ENCODE measurements around the gene SSTR3.

DNA sequence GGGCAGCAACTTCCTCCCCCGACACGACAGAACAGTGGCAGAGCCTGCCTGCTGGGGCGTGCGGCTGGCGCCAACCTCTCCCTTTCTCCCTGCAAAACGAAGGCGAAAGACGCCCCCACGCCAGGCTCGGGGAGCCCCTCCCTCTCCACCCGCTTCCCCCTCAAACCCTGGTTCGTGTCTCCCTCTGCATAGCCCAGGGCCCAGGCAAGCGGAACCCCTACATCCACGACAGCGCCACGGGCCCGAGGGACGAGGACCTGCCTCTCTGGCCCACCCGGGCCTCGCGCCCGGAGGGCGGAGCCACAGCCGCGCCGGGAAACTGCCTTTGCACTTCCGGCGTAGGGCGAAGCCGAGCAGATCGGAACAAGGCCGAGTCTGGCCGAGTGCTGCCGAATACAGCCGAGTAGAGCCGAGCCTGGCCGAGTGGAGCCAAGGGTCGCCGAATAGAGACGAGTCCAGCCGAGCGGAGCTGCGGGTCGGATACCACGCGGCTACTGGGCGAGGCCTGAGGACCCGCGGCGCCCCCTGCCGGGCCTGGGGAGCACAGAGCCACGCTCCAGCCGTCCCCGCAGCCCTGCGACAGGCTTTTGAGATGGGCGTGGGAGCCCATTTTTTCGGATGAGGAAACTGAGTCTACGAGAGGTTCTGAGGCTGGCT is 13.0 kb downstream of the SSTR3 start:
- TF ChIP-seq, protein P1, sequence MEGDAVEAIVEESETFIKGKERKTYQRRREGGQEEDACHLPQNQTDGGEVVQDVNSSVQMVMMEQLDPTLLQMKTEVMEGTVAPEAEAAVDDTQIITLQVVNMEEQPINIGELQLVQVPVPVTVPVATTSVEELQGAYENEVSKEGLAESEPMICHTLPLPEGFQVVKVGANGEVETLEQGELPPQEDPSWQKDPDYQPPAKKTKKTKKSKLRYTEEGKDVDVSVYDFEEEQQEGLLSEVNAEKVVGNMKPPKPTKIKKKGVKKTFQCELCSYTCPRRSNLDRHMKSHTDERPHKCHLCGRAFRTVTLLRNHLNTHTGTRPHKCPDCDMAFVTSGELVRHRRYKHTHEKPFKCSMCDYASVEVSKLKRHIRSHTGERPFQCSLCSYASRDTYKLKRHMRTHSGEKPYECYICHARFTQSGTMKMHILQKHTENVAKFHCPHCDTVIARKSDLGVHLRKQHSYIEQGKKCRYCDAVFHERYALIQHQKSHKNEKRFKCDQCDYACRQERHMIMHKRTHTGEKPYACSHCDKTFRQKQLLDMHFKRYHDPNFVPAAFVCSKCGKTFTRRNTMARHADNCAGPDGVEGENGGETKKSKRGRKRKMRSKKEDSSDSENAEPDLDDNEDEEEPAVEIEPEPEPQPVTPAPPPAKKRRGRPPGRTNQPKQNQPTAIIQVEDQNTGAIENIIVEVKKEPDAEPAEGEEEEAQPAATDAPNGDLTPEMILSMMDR (IDR thresholded peaks at IDR 0.05; ENCODE audit: low read length): peak; percentile 89
- no peak for TF ChIP-seq EZH2 (optimal IDR thresholded peaks at IDR 0.05; ENCODE audit: low read depth, low read length)

Measured in MM.1S (cell line).